H1 (cell line): Measurements from ENCODE around the gene PRRG4. TPM values are rescaled to one million over a fixed set of nuclear protein-coding genes. Genes with fewer than 3 reads are reported as not detected.

Experiments
- CTCF ChIA-PET: fragments of 300-600 bp; sonication (Branson Sonifier 250); formaldehyde crosslinking; loops from one replicate; lab custom pipeline; 2021; ENCODE audit not compliant: partially characterized antibody; lab: Charles Lee
- POLR2A ChIA-PET: fragments of 300-600 bp; sonication (Branson Sonifier 250); formaldehyde crosslinking; loops from one replicate; lab custom pipeline; 2021; ENCODE audit warnings: inconsistent platforms; ENCODE audit not compliant: partially characterized antibody; lab: Charles Lee
- DNase-seq, 2 experiments: peaks; one replicate each; pipeline versions ENCODE4 v3.0.0 to v3.0.0-alpha.2; 2010 to 2022; ENCODE audit warnings: low spot score in 2 of 2, low read depth in 1 of 2, mixed read lengths in 1 of 2
- FAIRE-seq: peaks from 2 replicates; lab custom pipeline; 2011; peaks lifted over from hg19 to GRCh38; lab: Jason Lieb, UNC
- H2AFZ ChIP-seq: 2 replicates; pipeline ENCODE4 v1.8.1; 2012; ENCODE audit warnings: low read length, inconsistent platforms
- H2AK5ac ChIP-seq: 2 replicates; pipeline ENCODE4 v1.6.1; 2013; ENCODE audit warnings: low read depth, low read length
- H2BK120ac ChIP-seq: replicated peaks from 2 replicates; pipeline ENCODE3; 2013; ENCODE audit warnings: low read depth, low read length, inconsistent platforms
- H2BK12ac ChIP-seq: 2 replicates; pipeline ENCODE4 v1.6.1; 2013; ENCODE audit warnings: low read depth, low read length
- H2BK15ac ChIP-seq: 2 replicates; pipeline ENCODE4 v1.6.1; 2013; ENCODE audit warnings: low read length
- H2BK20ac ChIP-seq: 2 replicates; pipeline ENCODE4 v1.6.1; 2013; ENCODE audit warnings: low read length
- H2BK5ac ChIP-seq: 2 replicates; pipeline ENCODE4 v1.6.1; 2013; ENCODE audit warnings: low read depth, low read length
- H3K14ac ChIP-seq: 2 replicates; pipeline ENCODE4 v1.6.1; 2013; ENCODE audit warnings: inconsistent platforms; ENCODE audit not compliant: insufficient read length
- H3K18ac ChIP-seq: 2 replicates; pipeline ENCODE4 v1.6.1; 2013; ENCODE audit warnings: low read length; ENCODE audit errors: extremely low read depth
- H3K23ac ChIP-seq: 2 replicates; pipeline ENCODE4 v1.6.1; 2013; ENCODE audit warnings: inconsistent platforms; ENCODE audit not compliant: insufficient read length
- H3K23me2 ChIP-seq: 2 replicates; pipeline ENCODE4 v1.6.1; 2013; ENCODE audit warnings: low read depth, low read length
- H3K27ac ChIP-seq: 2 replicates; pipeline ENCODE4 v1.6.1; 2011; ENCODE audit warnings: low read depth, low read length, inconsistent platforms
- H3K27me3 ChIP-seq, 4 experiments: replicated peaks in 1 of 4; 1 replicate in 1 of 4; 2 replicates in 3 of 4; pipeline versions ENCODE4 v1.6.1 to v1.8.1; 2011 to 2013; ENCODE audit warnings: low read length in 3 of 4, mild to moderate bottlenecking in 3 of 4, inconsistent platforms in 2 of 4, mixed read lengths in 2 of 4, moderate library complexity in 1 of 4; ENCODE audit not compliant: control insufficient read depth in 3 of 4, insufficient read depth in 3 of 4; ENCODE audit errors: extremely low read depth in 1 of 4
- H3K36me3 ChIP-seq, 4 experiments: 2 replicates each; pipeline versions ENCODE4 v1.6.1 to v1.8.1; 2011 to 2013; ENCODE audit warnings: mild to moderate bottlenecking in 4 of 4, low read length in 3 of 4, moderate library complexity in 2 of 4, control low read depth in 1 of 4, inconsistent platforms in 1 of 4; ENCODE audit not compliant: insufficient read depth in 4 of 4, control insufficient read depth in 2 of 4
- H3K4ac ChIP-seq: replicated peaks from 2 replicates; pipeline ENCODE3; 2013; ENCODE audit warnings: low read length, low read depth, mixed read lengths, inconsistent platforms; ENCODE audit not compliant: insufficient read length
- H3K4me1 ChIP-seq, 4 experiments: replicated peaks in 1 of 4; 1 replicate in 1 of 4; 2 replicates in 3 of 4; pipeline versions ENCODE4 v1.6.1 to v1.8.1; 2011 to 2013; ENCODE audit warnings: low read length in 3 of 4, inconsistent platforms in 2 of 4, mixed read lengths in 1 of 4; ENCODE audit not compliant: insufficient read depth in 4 of 4, control insufficient read depth in 3 of 4
- H3K4me2 ChIP-seq, 2 experiments: 2 replicates each; pipeline versions ENCODE4 v1.6.1 to v1.8.1; 2011 to 2013; ENCODE audit warnings: low read depth in 2 of 2, low read length in 2 of 2, control low read depth in 1 of 2, inconsistent platforms in 1 of 2, mild to moderate bottlenecking in 1 of 2; ENCODE audit not compliant: insufficient read depth in 1 of 2
- H3K4me3 ChIP-seq, 4 experiments: fragments of 200-600, 300-600 bp in 1 of 4; sonication (generic), shearing (Covaris generic), sonication (Bioruptor Twin) in 1 of 4; 2 replicates each; pipeline versions ENCODE4 v1.5.1 to v1.8.1; 2011 to 2016; ENCODE audit warnings: low read length in 4 of 4, low read depth in 3 of 4, control low read depth in 2 of 4, inconsistent platforms in 2 of 4, mild to moderate bottlenecking in 2 of 4, mixed read lengths in 1 of 4, moderate library complexity in 1 of 4; ENCODE audit not compliant: insufficient read depth in 2 of 4; ENCODE audit errors: extremely low read depth in 1 of 4
- H3K56ac ChIP-seq: replicated peaks from 2 replicates; pipeline ENCODE3; 2013; ENCODE audit warnings: low read depth, mild to moderate bottlenecking, mixed read lengths, low read length, inconsistent platforms; ENCODE audit not compliant: insufficient read length
- H3K79me1 ChIP-seq: 2 replicates; pipeline ENCODE4 v1.6.1; 2013; ENCODE audit warnings: low read depth, low read length, control low read depth
- H3K79me2 ChIP-seq, 2 experiments: 2 replicates each; pipeline versions ENCODE4 v1.6.1 to v1.8.1; 2012 to 2013; ENCODE audit warnings: low read length in 2 of 2, mild to moderate bottlenecking in 2 of 2, inconsistent platforms in 1 of 2; ENCODE audit not compliant: insufficient read depth in 2 of 2, control insufficient read depth in 1 of 2
- H3K9ac ChIP-seq, 4 experiments: replicated peaks in 1 of 4; 1 replicate in 1 of 4; 2 replicates in 3 of 4; pipeline versions ENCODE4 v1.6.1 to v1.8.1; 2011 to 2013; ENCODE audit warnings: low read depth in 3 of 4, low read length in 3 of 4, control low read depth in 2 of 4, mild to moderate bottlenecking in 2 of 4, moderate library complexity in 2 of 4, inconsistent platforms in 1 of 4; ENCODE audit errors: extremely low read depth in 1 of 4
- H3K9me3 ChIP-seq, 2 experiments: 2 replicates each; pipeline versions ENCODE4 v1.6.1 to v1.8.1; 2012 to 2013; ENCODE audit warnings: mild to moderate bottlenecking in 2 of 2, moderate library complexity in 2 of 2, control low read depth in 1 of 2, inconsistent platforms in 1 of 2, low read depth in 1 of 2, low read length in 1 of 2, mixed read lengths in 1 of 2; ENCODE audit not compliant: insufficient read depth in 2 of 2
- H4K20me1 ChIP-seq, 2 experiments: replicated peaks in 1 of 2; 2 replicates each; pipeline versions ENCODE3 to v1.8.1; 2011 to 2013; ENCODE audit warnings: inconsistent platforms in 2 of 2, low read length in 2 of 2, mild to moderate bottlenecking in 1 of 2; ENCODE audit not compliant: insufficient read depth in 2 of 2, control insufficient read depth in 1 of 2
- H4K5ac ChIP-seq: 2 replicates; pipeline ENCODE4 v1.6.1; 2013; ENCODE audit warnings: low read length, low read depth, mixed read lengths, inconsistent platforms; ENCODE audit not compliant: insufficient read length
- H4K8ac ChIP-seq: 2 replicates; pipeline ENCODE4 v1.8.0; 2013; ENCODE audit warnings: mild to moderate bottlenecking, moderate library complexity, low read length, inconsistent platforms; ENCODE audit not compliant: insufficient read depth; ENCODE audit errors: extremely low read depth
- H4K91ac ChIP-seq: replicated peaks from 2 replicates; pipeline ENCODE3; 2013; ENCODE audit warnings: low read length, mixed read lengths, inconsistent platforms; ENCODE audit not compliant: insufficient read length
- CTCF ChIP-seq, 3 experiments: IDR thresholded peaks; 1 replicate in 2 of 3; 2 replicates in 1 of 3; pipeline versions ENCODE4 v1.5.1 to v1.6.1; 2011; ENCODE audit warnings: low read length in 3 of 3, mild to moderate bottlenecking in 3 of 3, inconsistent platforms in 2 of 3, low read depth in 1 of 3, moderate library complexity in 1 of 3; ENCODE audit not compliant: insufficient read depth in 1 of 3; ENCODE audit errors: control extremely low read depth in 1 of 3
- GABPA ChIP-seq: IDR thresholded peaks from 2 replicates; pipeline ENCODE4 v1.6.1; 2011; ENCODE audit warnings: mild to moderate bottlenecking, low read length, moderate library complexity, borderline replicate concordance; ENCODE audit not compliant: insufficient read depth
- NANOG ChIP-seq: IDR thresholded peaks from 2 replicates; pipeline ENCODE4 v1.6.1; 2011; ENCODE audit warnings: low read length, low read depth, mild to moderate bottlenecking, inconsistent platforms; ENCODE audit not compliant: insufficient read depth, poor library complexity, severe bottlenecking
- POLR2A ChIP-seq, 2 experiments: IDR thresholded peaks; 1 replicate in 1 of 2; 2 replicates in 1 of 2; pipeline ENCODE4 v1.6.1; 2011; ENCODE audit warnings: low read depth in 2 of 2, low read length in 2 of 2, mild to moderate bottlenecking in 2 of 2; ENCODE audit errors: control extremely low read depth in 1 of 2
- TAF1 ChIP-seq: IDR thresholded peaks from 2 replicates; pipeline ENCODE4 v1.6.1; 2011; ENCODE audit warnings: mild to moderate bottlenecking, low read depth, low read length
- whole genome bisulfite sequencing, 2 experiments: shearing (Covaris generic) in 1 of 2; methylation state at CpG; one replicate each; pipeline versions ENCODE4 v1.1.6 to v1.1.7; 2013 to 2015; ENCODE audit warnings: low lambda C conversion rate in 2 of 2, mixed read lengths in 2 of 2, inconsistent platforms in 1 of 2, low coverage in 1 of 2, missing lambda C conversion rate in 1 of 2; ENCODE audit not compliant: insufficient replicate concordance in 2 of 2, insufficient coverage in 1 of 2, insufficient read length in 1 of 2; ENCODE audit errors: extremely low coverage in 1 of 2, missing lambda C conversion rate in 1 of 2; 5-methylcytosine and 5-hydroxymethylcytosine counted together
- polyA plus RNA-seq, 7 experiments: library from polyadenylated mRNA; depleted of rRNA in 3 of 7; stranded (reverse) in 5 of 7; unstranded in 2 of 7; fragments of >200 nt in 5 of 7; fragments of 200-250 nt in 2 of 7; gene quantifications; 1 replicate in 5 of 7; 2 replicates in 1 of 7; 4 replicates in 1 of 7; pipeline versions ENCODE4 v1.2.1 to v1.2.3, GENCODE V29; 2011 to 2013; ENCODE audit warnings: missing spikeins in 2 of 7, mixed read lengths in 2 of 7
- total RNA-seq: library from RNA; stranded (reverse); fragmentation: NEBNext Ultra II Directional; extraction: Animal tissue kit (Norgen Biotek cat#: 25700); gene quantifications from 2 replicates; pipeline ENCODE4 v1.2.1, GENCODE V29; 2021
- TF ChIP-seq, protein P1 (sequence below): IDR thresholded peaks from 2 replicates; pipeline ENCODE4 v1.6.1; 2011; ENCODE audit warnings: low read depth, mild to moderate bottlenecking, low read length; ENCODE audit not compliant: insufficient read depth

PRRG4 gene
- total and polyA plus RNA-seq, 2 of the 8 experiments (the other 6 are each of a cell fraction or from before 2014, with no cell fraction given) = 0.65 to 1.7 TPM

GRCh38 chr11:32897103-32897502, 67.4 kb downstream of the PRRG4 start:
- Histone ChIP-seq H3K56ac (no peak overlapping the region), H3K27me3 (no peaks in the 10 kb centered on the region), H3K79me1 (peaks cover 10% of the 10 kb centered on the region), H4K5ac (peak overlapping the region; percentile 9), H3K36me3 (peaks cover 0 to 42% (median 3%) of the 10 kb centered on the region in 4 experiments; a peak in 4 of 8 replicates), H3K4me3 (0 out of 8 replicates have a peak overlapping the region, but pooled peaks of 1 of the 4 experiments have one; percentile 8), H3K79me2 (peaks cover 68 to 88% of the 10 kb centered on the region in 2 experiments), H4K8ac (no peak overlapping the region), H2BK120ac (no peak overlapping the region), H4K91ac (no peak overlapping the region), H3K23ac (no peak overlapping the region), H2BK5ac (no peak overlapping the region), H4K20me1 (peaks cover 28 to 32% of the 10 kb centered on the region in 2 experiments)
- peak in 1 of 2 experiments; percentile 2 for DNase-seq
- 90% methylated on average over 1 of the region's 1 CpG; no CpG with 5 or more reads in 1 of the 2 experiments for WGBS, 2 experiments
- CTCF ChIA-PET = interaction anchor here (1.3 to 3.4 kb wide), 2 partner anchors 11 to 88 kb away, joined by 5 to 14 read pairs; no protein-coding TSS in a partner anchor
- TF ChIP-seq, protein P1, sequence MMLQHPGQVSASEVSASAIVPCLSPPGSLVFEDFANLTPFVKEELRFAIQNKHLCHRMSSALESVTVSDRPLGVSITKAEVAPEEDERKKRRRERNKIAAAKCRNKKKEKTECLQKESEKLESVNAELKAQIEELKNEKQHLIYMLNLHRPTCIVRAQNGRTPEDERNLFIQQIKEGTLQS = no peak
- TF ChIP-seq POLR2A (IDR thresholded peaks at IDR 0.05; ENCODE audit: control extremely low read depth in 1 of 2, low read depth in 2 of 2, low read length in 2 of 2) = peak in 1 of 2 experiments; percentile 35; a peak in 1 of 3 replicates
- no peak for TF ChIP-seq NANOG
- TF ChIP-seq GABPA = no peak
- TF ChIP-seq CTCF (IDR thresholded peaks at IDR 0.05; ENCODE audit: control extremely low read depth in 1 of 3, insufficient read depth in 1 of 3, low read depth in 1 of 3, low read length in 3 of 3) = no peak
- no peak for TF ChIP-seq TAF1
- TF ChIP-seq, all 59 proteins: peak for 1
- POLR2A ChIA-PET = interaction anchor here (1.1 to 4.3 kb wide), 4 partner anchors 7 to 40 kb away, joined by 3 to 35 read pairs (median 8); no protein-coding TSS in a partner anchor
- Histone ChIP-seq H3K14ac (no peak overlapping the region), H3K4me1 (peaks cover 2 to 16% (median 9%) of the 10 kb centered on the region in 4 experiments), H3K27ac (no peak overlapping the region), H3K9ac (no peak overlapping the region), H3K9me3 (no peaks in the 10 kb centered on the region), H2AFZ (no peak overlapping the region), H2BK20ac (no peak overlapping the region), H2AK5ac (no peak overlapping the region), H2BK15ac (no peak overlapping the region), H3K23me2 (no peaks in the 10 kb centered on the region), H3K4ac (peak overlapping the region; percentile 73), H2BK12ac (no peak overlapping the region), H3K4me2 (peak overlapping the region; percentile 13 to 44; a peak in 2 of 4 replicates), H3K18ac (no peak overlapping the region)
- FAIRE-seq = no peak
